Lung (tissue), 12 donors: Measurements from ENCODE around the gene CNDP2. TPM values are rescaled to one million over a fixed set of nuclear protein-coding genes. Genes with fewer than 3 reads are reported as not detected.

Experiments
- ATAC-seq: fragments of 200-7000 bp; cut with Tn5 transposase; one replicate; pipeline ENCODE4 v1.9.1; 2020; ENCODE audit warnings: moderate number of reproducible peaks; ENCODE audit not compliant: insufficient read depth, low FRiP score
- DNase-seq, 3 donors: peaks; one replicate each; pipeline ENCODE4 v3.0.0-alpha.2; 2013 to 2017
- H3K27ac ChIP-seq, 2 donors: one replicate each; pipeline ENCODE4 v1.5.1; 2013; ENCODE audit warnings: mild to moderate bottlenecking in 2 of 2, moderate library complexity in 2 of 2, control low read depth in 1 of 2, inconsistent platforms in 1 of 2, low read depth in 1 of 2, low read length in 1 of 2
- H3K27me3 ChIP-seq, 3 donors: one replicate each; pipeline ENCODE4 v1.5.1; 2013; ENCODE audit warnings: low read length in 2 of 3; ENCODE audit not compliant: control insufficient read depth in 3 of 3, insufficient read depth in 3 of 3
- H3K36me3 ChIP-seq, 4 donors: one replicate each; pipeline ENCODE4 v1.5.1; 2013; ENCODE audit warnings: low read length in 4 of 4, mild to moderate bottlenecking in 1 of 4, moderate library complexity in 1 of 4; ENCODE audit not compliant: control insufficient read depth in 4 of 4, insufficient read depth in 4 of 4
- H3K4me1 ChIP-seq, 5 donors: one replicate each; pipeline ENCODE4 v1.5.1; 2013; ENCODE audit warnings: low read length in 5 of 5, mild to moderate bottlenecking in 2 of 5, moderate library complexity in 1 of 5; ENCODE audit not compliant: control insufficient read depth in 5 of 5, insufficient read depth in 5 of 5
- H3K4me3 ChIP-seq: one replicate; pipeline ENCODE4 v1.5.1; 2013; ENCODE audit warnings: mild to moderate bottlenecking, control low read depth, moderate library complexity
- H3K9ac ChIP-seq, 2 donors: one replicate each; pipeline ENCODE4 v1.5.1; 2013; ENCODE audit warnings: low read length in 2 of 2, control low read depth in 1 of 2; ENCODE audit not compliant: insufficient read depth in 1 of 2
- H3K9me3 ChIP-seq, 4 donors: one replicate each; pipeline ENCODE4 v1.5.1; 2013; ENCODE audit warnings: low read length in 3 of 4, mild to moderate bottlenecking in 1 of 4, moderate library complexity in 1 of 4; ENCODE audit not compliant: control insufficient read depth in 4 of 4, insufficient read depth in 3 of 4
- WGBS, 2 donors: extraction: QIAGEN DNeasy Blood & Tissue Kit; methylation state at CpG; one replicate each; pipeline ENCODE4 v1.1.7; 2013; 5-methylcytosine and 5-hydroxymethylcytosine counted together
- polyA plus RNA-seq, 2 donors: library from polyadenylated mRNA; stranded (reverse); fragments of 200-250 nt; gene quantifications; one replicate each; pipeline ENCODE4 v1.2.1, GENCODE V29; 2013
- total RNA-seq, 2 donors: library from RNA; depleted of rRNA in 1 of 2; stranded (reverse); fragments of >200 nt in 1 of 2; gene quantifications; one replicate each; pipeline ENCODE4 v1.2.1, GENCODE V29; 2014 to 2021
- TF ChIP-seq, protein P1 (sequence below): IDR thresholded peaks from 2 replicates; pipeline ENCODE4 v1.5.1; 2012; ENCODE audit warnings: mild to moderate bottlenecking; ENCODE audit errors: control extremely low read depth, extremely low read depth
- donor health status: control.
- donor health status: control.
- donor health status: Bipolar disorder and iron deficiency.
- donor health status: healthy.
- donor health status: DM: yes; HTN: yes; CAD: no.

The CNDP2 gene
- total and polyA plus RNA-seq, 4 donors = 152 to 311 (median 191) TPM

DNA sequence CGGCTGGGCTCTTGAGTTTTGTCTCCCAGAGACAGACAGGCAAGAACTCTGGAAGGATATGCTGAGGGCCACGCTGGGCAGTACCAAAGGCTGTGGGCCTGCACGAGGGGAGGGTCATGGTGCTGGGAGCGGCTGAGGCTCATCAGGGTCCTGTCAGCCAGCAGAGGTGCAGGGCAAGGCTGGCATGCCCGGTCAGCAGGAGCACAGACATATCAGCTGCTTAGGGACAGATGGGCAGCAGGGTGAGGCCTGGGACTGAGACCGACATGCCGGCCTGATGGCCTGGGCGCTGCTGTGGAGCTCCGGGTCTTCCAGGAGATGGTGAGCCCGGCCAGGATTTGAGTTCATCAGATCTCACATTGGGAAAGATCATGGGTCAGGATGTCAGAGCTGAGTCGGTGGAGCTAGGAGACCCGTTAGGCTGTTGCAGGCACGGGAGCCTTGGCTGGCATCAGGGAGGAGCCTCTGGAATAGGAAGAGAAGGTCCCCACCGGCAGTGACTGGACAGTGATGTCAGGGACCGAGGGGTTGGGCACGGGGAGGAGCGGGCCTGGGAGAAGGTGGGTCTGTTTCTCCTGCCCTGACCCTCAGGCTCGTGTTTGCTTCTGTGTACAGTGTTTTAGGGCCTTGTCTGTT lies 18.8 kb downstream of the CNDP2 start:
- TF ChIP-seq, protein P1, sequence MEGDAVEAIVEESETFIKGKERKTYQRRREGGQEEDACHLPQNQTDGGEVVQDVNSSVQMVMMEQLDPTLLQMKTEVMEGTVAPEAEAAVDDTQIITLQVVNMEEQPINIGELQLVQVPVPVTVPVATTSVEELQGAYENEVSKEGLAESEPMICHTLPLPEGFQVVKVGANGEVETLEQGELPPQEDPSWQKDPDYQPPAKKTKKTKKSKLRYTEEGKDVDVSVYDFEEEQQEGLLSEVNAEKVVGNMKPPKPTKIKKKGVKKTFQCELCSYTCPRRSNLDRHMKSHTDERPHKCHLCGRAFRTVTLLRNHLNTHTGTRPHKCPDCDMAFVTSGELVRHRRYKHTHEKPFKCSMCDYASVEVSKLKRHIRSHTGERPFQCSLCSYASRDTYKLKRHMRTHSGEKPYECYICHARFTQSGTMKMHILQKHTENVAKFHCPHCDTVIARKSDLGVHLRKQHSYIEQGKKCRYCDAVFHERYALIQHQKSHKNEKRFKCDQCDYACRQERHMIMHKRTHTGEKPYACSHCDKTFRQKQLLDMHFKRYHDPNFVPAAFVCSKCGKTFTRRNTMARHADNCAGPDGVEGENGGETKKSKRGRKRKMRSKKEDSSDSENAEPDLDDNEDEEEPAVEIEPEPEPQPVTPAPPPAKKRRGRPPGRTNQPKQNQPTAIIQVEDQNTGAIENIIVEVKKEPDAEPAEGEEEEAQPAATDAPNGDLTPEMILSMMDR = no peak
- peaks cover 31 to 82% (median 38%) of the 10 kb centered on the region in 4 donors for H3K36me3 ChIP-seq
- H3K27me3 ChIP-seq = no peaks in the 10 kb centered on the region
- ATAC-seq (no peak), DNase-seq (no peak)
- H3K9me3 ChIP-seq = no peaks in the 10 kb centered on the region
- H3K4me1 ChIP-seq = no peaks in the 10 kb centered on the region
- WGBS, 2 donors = 94 to 95% methylated on average over 18 of the region's 18 CpGs
- no peak overlapping the region for H3K27ac ChIP-seq
- H3K9ac ChIP-seq = no peak overlapping the region
- H3K4me3 ChIP-seq = no peak overlapping the region

DNA sequence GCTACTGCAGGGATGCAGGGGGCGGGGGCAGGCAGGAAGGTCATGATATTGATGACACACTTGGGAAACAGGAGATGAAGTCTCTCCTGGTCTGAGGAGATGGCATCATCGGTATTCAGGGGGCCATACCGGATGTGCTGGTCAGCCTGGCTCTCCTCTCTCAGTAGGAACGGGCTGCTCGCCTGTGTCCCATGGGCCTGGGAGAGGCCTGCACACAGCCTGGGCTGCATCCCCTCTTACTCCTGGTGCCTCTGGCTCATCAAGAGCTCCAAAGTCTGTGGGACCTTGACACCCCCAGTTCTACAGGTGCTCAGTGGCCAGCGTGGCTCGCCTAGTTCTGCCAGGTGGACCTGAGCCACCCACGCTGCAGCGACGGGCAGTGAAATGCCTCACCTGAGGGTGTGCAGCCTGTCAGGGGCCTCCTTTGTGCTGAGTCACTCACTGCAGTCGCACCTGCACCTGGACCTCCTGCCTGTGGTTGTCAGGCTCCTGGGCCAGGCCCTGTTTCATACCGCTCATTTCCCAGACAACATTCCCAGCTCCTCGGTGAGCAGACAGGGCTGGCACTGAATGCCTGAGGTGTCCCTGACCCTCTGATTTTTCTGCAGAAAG lies 19.6 kb downstream of the CNDP2 start:
- Histone ChIP-seq H3K36me3 (peaks cover 33 to 82% (median 38%) of the 10 kb centered on the region in 4 donors), H3K27me3 (no peaks in the 10 kb centered on the region), H3K9ac (no peak overlapping the region), H3K9me3 (peaks cover 0 to 2% (median 0%) of the 10 kb centered on the region in 4 donors), H3K4me1 (no peaks in the 10 kb centered on the region), H3K27ac (no peak overlapping the region), H3K4me3 (no peak overlapping the region)
- DNase-seq (no peak), ATAC-seq (no peak)
- TF ChIP-seq, protein P1 = no peak
- WGBS, 2 donors = 94 to 96% methylated on average over 13 of the region's 13 CpGs

DNA sequence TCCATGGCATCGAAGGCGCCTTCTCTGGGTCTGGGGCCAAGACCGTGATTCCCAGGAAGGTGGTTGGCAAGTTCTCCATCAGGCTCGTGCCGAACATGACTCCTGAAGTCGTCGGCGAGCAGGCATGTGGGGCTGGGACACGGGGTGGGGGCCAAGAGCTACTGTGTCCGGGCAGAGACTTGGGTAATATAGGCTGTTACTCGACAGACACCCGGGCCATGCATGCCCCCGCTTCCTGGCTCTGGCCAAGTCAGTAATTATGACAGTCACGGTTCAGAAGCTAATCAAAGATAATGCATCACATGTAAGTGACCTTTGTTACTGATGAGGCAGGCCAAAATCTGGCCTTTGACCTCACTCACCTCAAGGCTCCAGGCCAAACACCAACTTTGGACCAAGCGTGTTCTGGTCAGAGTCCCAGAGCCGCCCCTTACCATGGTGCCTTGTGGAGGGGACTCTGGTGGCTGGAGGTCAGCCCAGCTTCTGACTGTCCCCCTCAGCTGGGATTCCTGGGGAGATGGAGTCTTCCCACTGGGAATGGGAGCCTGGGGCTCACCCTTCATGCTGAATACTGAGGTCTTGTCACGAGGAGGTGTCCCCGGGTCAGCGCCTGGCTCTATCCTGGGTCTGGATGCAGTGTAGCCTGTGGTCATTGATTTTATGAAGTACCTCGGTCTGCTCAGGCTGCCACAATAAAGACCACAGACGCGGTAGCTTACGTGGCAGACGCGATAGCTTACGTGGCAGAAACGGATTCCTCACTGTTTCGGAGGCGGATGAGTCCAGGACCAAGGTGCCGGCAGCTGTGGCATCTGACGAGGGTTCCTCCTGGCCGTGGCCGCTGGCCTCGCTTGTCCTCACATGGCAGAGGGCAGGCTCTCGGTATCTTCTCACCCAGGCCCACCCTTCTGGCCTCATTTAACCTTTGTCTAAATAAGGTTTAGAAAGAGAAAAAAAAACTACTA lies 20.4 kb downstream of the CNDP2 start:
- H3K9ac ChIP-seq = no peak overlapping the region
- no peaks in the 10 kb centered on the region for H3K27me3 ChIP-seq
- peaks cover 0 to 2% (median 0%) of the 10 kb centered on the region in 4 donors for H3K9me3 ChIP-seq
- 95 to 96% methylated on average over 35 of the region's 35 CpGs for WGBS, 2 donors
- H3K4me3 ChIP-seq = no peak overlapping the region
- TF ChIP-seq, protein P1 = no peak
- ATAC-seq = no peak
- H3K4me1 ChIP-seq = no peaks in the 10 kb centered on the region
- H3K36me3 ChIP-seq = peaks cover 30 to 79% (median 34%) of the 10 kb centered on the region in 4 donors
- no peak for DNase-seq
- H3K27ac ChIP-seq = no peak overlapping the region
